RPMI7951 (cell line): Measurements from ENCODE around the gene HDAC7. TPM values are rescaled to one million over a fixed set of nuclear protein-coding genes. Genes with fewer than 3 reads are reported as not detected.
"Not testable (repeated sequence)": the region's sequence is repeated elsewhere in the genome, so short reads cannot be mapped to it uniquely, and the experiment has no call there.

Experiments
- DNase-seq: peaks from one replicate; pipeline ENCODE4 v3.0.0-alpha.2; 2012; ENCODE audit warnings: low read depth
- total RNA-seq: library from RNA; depleted of rRNA; stranded (reverse); fragments of >200 nt; shearing (Covaris generic); gene quantifications from 2 replicates; pipeline ENCODE4 v1.2.3, GENCODE V29; 2014

HDAC7 gene
- total RNA-seq, 1 experiment from 2014 or later = 13.9 TPM

DNA sequence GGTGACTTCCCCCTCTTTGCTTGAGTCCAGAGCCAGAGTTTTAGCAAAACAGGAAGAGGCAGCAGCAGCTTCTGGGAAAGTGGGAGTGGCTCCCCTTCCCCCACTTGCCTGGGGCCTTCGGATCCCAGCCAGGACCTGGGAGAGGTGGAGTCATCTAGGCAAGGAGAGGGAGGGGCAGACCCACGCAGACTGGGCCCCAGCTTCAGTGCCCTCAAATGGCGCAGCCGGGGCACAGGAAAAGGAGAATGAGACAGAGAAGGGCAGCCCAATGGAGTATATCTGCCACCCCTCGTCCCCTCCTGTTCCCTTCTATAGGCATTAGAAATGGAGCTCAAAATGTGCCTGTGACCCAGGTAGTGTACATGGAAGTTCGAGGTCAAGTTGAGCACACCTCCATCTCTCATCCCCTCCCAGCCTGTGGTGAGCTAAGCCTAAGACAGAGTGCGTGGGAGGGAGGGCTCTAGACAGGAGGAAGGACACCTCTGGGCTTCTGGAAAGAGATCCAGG, 9.3 kb upstream of the HDAC7 start:
- peak; percentile 86 for DNase-seq

GRCh38 chr12:47828008-47828975, 8.6 kb upstream of the HDAC7 start:
- DNase-seq = no peak

DNA sequence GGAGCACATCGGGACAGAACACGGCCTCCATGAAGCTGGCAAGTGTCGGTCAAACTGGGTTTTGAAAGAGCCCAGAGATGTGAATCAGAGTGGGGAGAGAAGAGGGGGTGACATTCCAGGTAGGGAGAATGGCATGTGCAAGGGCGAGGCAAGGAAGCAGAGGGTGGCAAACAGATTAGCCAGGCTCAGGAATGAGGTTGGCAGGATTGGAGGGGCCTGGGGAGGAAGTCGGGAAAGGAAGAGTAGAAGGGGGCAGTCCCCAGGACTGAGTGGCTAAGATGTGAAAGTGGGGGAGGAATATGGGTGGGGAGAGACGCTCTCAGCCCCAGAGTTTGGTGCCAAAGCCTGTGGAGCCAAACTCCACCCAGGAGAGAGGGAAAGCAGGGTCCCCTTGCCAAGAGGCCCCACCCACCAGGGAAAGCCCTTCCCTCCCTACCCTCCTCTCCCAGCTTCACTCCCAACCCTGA, 5.5 kb upstream of the HDAC7 start:
- DNase-seq = no peak

DNA sequence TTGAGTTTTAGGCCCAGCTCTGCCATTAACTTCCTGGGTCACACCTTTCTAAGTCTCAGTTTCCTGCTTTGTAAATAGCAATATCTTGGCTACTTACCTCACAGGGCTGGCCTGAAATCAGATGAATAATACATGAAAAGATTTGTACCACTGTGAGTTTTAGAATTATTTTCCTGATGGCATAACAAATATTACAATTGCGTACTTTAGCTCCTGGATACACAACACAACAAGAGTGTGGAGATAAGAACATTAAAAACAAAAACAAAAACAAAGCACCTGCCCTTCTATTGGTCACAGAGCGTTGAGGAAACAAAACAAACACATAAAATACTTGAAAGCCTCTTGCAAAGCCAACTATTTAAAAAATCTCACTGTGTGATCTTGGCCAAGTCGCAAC, 4.9 kb upstream of the HDAC7 start:
- no peak for DNase-seq

DNA sequence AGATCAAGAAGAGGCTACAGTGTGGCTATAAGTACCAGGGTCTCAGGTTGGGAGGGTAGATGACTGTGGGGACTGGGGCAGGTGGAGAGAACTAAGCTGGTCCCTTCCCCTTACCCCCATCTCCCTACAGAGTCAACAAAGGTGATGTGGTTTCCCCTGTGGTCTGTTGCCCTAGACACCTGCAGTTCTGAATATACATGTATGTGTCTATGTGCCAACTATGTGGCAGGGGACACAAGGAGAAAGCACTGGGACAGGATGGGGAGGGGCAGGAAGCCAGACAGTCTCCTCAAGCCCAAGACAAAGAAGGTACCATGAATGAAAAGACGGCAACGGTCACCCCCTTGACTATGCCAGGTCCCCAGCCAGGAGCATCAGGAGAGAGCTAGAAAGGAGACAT, 4.5 kb upstream of the HDAC7 start:
- DNase-seq = no peak

DNA sequence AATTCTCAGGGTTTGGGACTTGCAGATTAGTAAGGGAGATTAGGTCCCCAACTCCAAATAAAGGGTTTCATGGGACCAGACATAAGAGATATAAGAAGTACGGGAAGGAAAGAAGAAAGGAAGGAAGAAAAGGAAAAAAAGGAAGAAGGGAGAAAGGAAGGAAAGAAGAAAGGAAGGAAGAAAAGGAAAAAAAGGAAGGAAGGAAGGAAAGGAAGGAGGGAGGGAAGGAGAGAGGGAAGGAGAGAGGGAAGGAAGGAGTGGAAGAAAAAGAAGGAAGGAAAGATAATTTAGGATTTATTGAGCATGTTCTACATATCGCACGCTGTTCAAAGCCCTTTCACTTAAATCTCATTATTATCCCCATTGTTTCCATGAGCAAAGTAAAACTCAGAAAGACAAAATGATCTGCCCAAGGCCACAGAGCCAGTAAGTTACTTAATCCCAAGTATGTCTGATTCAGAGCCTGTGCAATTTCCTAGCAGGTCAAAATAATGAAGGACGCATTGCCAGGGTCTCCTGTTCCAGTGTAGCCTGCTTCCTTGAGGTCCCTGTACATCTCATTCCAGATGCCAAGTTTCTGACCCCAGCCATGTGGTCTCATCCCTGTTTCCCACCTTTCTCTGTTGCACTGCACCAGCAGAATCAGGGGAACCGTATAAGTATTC, 3.9 kb upstream of the HDAC7 start:
- DNase-seq = no peak

DNA sequence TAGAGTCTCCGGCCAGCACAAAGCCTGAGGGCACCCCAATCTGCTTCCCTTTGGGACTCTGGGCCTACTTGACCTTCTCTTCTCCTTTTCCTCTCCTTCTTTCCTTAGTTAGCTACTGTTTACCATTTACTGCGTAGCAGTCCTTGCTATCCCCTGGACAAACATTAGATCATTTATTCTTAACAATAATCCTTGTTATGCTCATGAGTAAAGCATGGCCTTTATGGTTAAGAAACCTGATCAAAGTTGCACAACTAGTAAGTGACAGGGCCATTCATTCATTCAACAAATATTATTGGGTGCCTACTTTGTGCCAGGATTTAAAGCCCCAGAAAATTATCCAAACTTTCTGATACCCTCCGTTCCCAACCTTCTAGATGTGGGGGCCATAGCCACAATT, 3.2 kb upstream of the HDAC7 start:
- DNase-seq = no peak

GRCh38 chr12:47822401-47822800, 2.7 kb upstream of the HDAC7 start:
- DNase-seq = no peak

DNA sequence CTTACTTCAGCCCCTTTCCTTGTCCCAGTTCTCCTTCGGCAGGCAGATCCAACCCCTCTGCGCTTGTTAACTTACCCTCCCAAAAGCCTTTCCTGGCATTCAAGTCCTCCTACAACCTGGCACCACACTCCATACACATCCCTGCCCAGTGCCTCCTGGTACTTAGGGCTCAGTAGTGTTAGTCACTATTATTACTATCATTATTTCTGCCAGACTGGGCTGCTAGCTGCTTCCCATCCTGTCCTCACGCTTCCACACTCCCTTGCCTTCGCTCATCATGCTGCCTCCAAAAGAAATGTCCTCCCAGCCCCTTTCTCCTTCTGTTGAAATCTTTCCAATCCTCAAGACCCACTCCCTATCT, 1.6 kb upstream of the HDAC7 start:
- DNase-seq = no peak

- DNase-seq = peak; percentile 95
These were observed 1.1 kb upstream of the HDAC7 start for GRCh38 chr12:47820631-47821345.

- DNase-seq = peak; percentile 33
These were observed 386 bp downstream of the HDAC7 start for GRCh38 chr12:47819138-47819895.

DNA sequence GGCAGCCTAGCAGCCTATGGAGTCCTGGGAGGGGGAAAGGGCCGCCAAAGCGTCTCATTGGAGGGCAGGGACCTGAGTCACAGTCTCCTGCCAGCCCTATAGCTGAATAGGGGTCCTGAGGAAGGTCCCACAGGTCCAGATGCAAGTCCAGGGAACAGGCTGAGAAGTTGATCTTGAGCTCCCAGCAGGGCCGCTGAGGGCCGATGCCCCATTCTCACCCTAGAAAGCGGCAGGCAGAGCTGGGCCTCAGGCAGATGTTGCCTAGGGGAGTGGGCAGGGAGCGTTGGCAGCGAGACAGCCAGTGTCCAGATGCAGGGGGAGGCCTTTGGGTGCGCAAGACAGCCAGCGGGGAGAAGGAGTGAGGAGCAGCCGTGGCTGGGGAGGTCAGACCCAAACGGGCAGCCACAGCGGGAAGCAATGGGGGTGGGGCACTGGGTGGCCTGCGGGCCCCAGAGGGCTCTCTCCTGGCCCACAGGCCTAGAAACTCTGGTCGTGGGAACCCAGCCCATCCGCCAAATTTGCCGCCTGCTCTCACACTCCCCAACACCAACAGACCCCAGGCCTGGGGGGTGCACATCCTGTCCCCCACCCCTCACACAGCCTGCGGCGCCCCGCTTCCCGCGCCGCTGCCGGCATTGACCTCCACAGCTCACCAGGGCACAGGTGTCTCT, 1.1 kb downstream of the HDAC7 start:
- DNase-seq = peak; percentile 56

- DNase-seq = no peak
These were observed 1.7 kb downstream of the HDAC7 start for GRCh38 chr12:47818007-47818376.

DNA sequence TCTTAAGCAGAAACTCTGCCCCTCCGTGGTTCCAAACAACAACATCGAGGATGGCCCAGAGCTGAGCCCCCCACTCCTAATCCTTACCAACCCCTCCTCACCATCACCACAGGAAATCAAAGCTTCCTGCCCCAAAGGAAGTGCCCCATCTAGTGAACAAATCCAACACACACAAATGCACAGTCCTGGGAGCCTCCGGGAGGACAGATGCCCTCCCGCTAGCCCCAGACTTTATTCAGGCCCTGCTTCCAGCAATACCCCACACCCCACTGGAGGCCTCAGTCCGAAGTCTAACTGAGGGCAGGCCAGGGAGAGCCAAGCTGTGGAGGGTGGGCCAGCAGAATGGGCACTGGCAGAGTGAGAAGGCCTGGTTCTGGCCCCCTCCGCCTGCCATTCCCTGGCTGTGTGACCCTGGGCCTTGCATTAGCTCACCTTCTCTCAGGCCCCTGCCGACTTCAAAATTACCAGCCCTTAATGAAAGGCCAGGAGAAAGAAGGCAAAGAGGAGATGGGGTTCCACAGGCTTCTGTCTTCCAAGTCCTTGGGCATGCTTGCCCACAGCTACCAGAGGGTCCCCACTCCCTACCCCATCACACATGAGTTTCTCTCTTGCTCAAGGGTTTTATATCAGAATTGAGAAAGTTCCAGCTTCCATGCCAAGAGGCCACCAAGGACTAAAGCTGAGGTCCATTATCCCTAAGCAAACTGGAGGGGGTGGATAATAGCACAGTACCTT, 2.3 kb downstream of the HDAC7 start:
- no peak for DNase-seq

GRCh38 chr12:47816403-47817271, 3.1 kb downstream of the HDAC7 start:
- no peak for DNase-seq

GRCh38 chr12:47815447-47815846, 4.3 kb downstream of the HDAC7 start:
- DNase-seq = not testable (repeated sequence)

GRCh38 chr12:47814539-47815170, 5.0 kb downstream of the HDAC7 start:
- no peak for DNase-seq

- peak; percentile 58 for DNase-seq
These were observed 6.0 kb downstream of the HDAC7 start for GRCh38 chr12:47813511-47814196.
